ENCODE measurements around the gene CDK2AP2. TPM values are rescaled to one million over a fixed set of nuclear protein-coding genes. Genes with fewer than 3 reads are reported as not detected.

CDK2AP2 gene
- total and polyA plus RNA-seq, 2 of the 8 experiments (the other 6 are each of a cell fraction or from before 2014, with no cell fraction given) = 49.6 to 65.1 TPM

DNA sequence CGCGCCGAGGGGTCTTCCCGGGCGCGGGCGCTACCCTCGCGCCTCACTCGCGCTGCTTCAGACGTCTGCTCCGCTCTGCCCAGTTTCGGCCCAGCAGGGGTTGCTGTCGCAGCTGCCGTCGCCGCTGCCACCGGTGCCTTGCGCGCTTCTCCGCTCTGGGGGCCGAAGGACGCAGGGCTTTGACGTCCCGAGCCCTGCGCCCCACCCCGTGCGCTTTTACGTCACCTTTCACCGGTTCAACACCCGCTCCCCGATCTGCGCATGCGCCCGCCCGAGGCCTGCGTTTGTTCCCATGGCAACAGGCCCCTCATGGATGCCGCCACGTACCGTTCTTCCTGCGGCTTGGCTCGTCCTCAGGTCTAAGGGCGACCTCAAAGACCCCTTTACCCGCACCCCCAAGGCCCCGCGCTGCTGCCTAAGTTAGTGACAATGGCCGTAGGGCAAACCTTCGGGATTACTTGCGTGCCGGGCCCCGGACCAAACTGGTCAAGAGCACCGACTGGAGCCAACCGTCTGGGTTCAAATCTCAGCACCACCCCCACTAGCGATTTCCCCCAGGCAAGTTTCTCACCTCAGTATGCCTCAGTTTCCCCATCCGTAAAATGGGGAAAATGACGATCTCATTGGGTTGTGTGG lies 642 bp upstream of the CDK2AP2 start (continued):
- no peak for TF ChIP-seq CEBPB (IDR thresholded peaks at IDR 0.05; ENCODE audit: low read depth, low read length)
- peak; percentile 47; the same call in 1 of the 2 replicates for TF ChIP-seq KDM1A (IDR thresholded peaks at IDR 0.05; ENCODE audit: borderline replicate concordance, low read length)
- peak; percentile 75 for TF ChIP-seq SAP30 (IDR thresholded peaks at IDR 0.05; ENCODE audit: insufficient read depth, insufficient replicate concordance, low read length)
- no peak for TF ChIP-seq CBX8 (IDR thresholded peaks at IDR 0.05; ENCODE audit: borderline replicate concordance, low read depth, low read length)
- peak; percentile 59 to 90; a peak in 1 of 4 replicates for TF ChIP-seq SIN3A (conservative IDR thresholded peaks at IDR 0.05 in 1 of 2, IDR thresholded peaks at IDR 0.05 in 1 of 2; ENCODE audit: low read depth in 1 of 2, low read length in 2 of 2)
- TF ChIP-seq JUN (IDR thresholded peaks at IDR 0.05; ENCODE audit: low read depth, low read length) = no peak
- no peak for TF ChIP-seq SIRT6 (IDR thresholded peaks at IDR 0.05; ENCODE audit: low read length)
- TF ChIP-seq CTBP2 (IDR thresholded peaks at IDR 0.05; ENCODE audit: borderline replicate concordance, insufficient read depth, insufficient read length, low read length) = no peak
- TF ChIP-seq POLR2AphosphoS5 (IDR thresholded peaks at IDR 0.05; ENCODE audit: low read depth, low read length) = peak; percentile 48; the same call in 1 of the 2 replicates
- TF ChIP-seq GTF2F1 (IDR thresholded peaks at IDR 0.05; ENCODE audit: borderline replicate concordance, low read depth, low read length) = no peak
- TF ChIP-seq, protein P1, sequence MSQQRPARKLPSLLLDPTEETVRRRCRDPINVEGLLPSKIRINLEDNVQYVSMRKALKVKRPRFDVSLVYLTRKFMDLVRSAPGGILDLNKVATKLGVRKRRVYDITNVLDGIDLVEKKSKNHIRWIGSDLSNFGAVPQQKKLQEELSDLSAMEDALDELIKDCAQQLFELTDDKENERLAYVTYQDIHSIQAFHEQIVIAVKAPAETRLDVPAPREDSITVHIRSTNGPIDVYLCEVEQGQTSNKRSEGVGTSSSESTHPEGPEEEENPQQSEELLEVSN (IDR thresholded peaks at IDR 0.05) = 0 out of 2 replicates have a peak, but pooled peaks have one; percentile 5
- no peak for TF ChIP-seq FOSL1 (IDR thresholded peaks at IDR 0.05; ENCODE audit: insufficient read depth, low read depth, low read length)
- TF ChIP-seq EGR1 (IDR thresholded peaks at IDR 0.05; ENCODE audit: borderline replicate concordance, low read depth, low read length) = no peak
- TF ChIP-seq, protein P2, sequence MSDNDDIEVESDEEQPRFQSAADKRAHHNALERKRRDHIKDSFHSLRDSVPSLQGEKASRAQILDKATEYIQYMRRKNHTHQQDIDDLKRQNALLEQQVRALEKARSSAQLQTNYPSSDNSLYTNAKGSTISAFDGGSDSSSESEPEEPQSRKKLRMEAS (IDR thresholded peaks at IDR 0.05) = peak; percentile 79
- no peak for TF ChIP-seq NANOG (IDR thresholded peaks at IDR 0.05; ENCODE audit: insufficient read depth, low read depth, low read length, poor library complexity, severe bottlenecking)
- TF ChIP-seq CHD2 (IDR thresholded peaks at IDR 0.05; ENCODE audit: low read length) = no peak
- TF ChIP-seq SIX5 (IDR thresholded peaks at IDR 0.05; ENCODE audit: low read depth, low read length) = no peak
- no peak for TF ChIP-seq ZNF274 (IDR thresholded peaks at IDR 0.05; ENCODE audit: borderline replicate concordance, extremely low read depth, low read length)
- TF ChIP-seq SP4 (IDR thresholded peaks at IDR 0.05; ENCODE audit: low read length) = no peak; the same call in 1 of the 2 replicates
- peak; percentile 25; the same call in 1 of the 2 replicates for TF ChIP-seq JUND (IDR thresholded peaks at IDR 0.05; ENCODE audit: low read length)
- no peak for TF ChIP-seq HDAC6 (IDR thresholded peaks at IDR 0.05; ENCODE audit: low read depth, low read length)
- TF ChIP-seq MAFK (IDR thresholded peaks at IDR 0.05; ENCODE audit: low read depth, low read length) = no peak
- TF ChIP-seq SP2 (IDR thresholded peaks at IDR 0.05; ENCODE audit: low read length) = no peak
- TF ChIP-seq SRF (IDR thresholded peaks at IDR 0.05; ENCODE audit: low read depth, low read length) = peak; percentile 58
